K562 (cell line): ENCODE results near the gene AFF1. TPM values are rescaled to one million over a fixed set of nuclear protein-coding genes. Genes with fewer than 3 reads are reported as not detected.

ENCODE experiments used
- ARID1B ChIP-seq: fragments of 450-650 bp; IDR thresholded peaks from 2 replicates; pipeline ENCODE4 v1.6.1; 2016; ENCODE audit warnings: antibody characterized with exemption, mild to moderate bottlenecking, inconsistent platforms
- ARID2 ChIP-seq: fragments of 450-650 bp; IDR thresholded peaks from 2 replicates; pipeline ENCODE4 v1.6.1; 2017; ENCODE audit warnings: antibody characterized with exemption, mild to moderate bottlenecking
- BCLAF1 ChIP-seq, 2 experiments: fragments of 450-650 bp in 1 of 2; IDR thresholded peaks; 2 replicates each; pipeline ENCODE4 v1.6.1; 2011 to 2017; ENCODE audit warnings: low read depth in 2 of 2, antibody characterized with exemption in 1 of 2, borderline replicate concordance in 1 of 2, low read length in 1 of 2, mild to moderate bottlenecking in 1 of 2, mixed read lengths in 1 of 2; ENCODE audit not compliant: control insufficient read depth in 1 of 2
- C11orf30 ChIP-seq: fragments of 450-650 bp; IDR thresholded peaks from 2 replicates; pipeline ENCODE4 v1.6.1; 2016; ENCODE audit warnings: low read depth, mild to moderate bottlenecking
- CEBPG ChIP-seq, 3 experiments: fragments of 200-800 bp in 1 of 3; sonication (Bioruptor generic) in 1 of 3; sonication (generic) in 1 of 3; formaldehyde crosslinking in 1 of 3; IDR thresholded peaks in 2 of 3; conservative IDR thresholded peaks in 1 of 3; 2 replicates each; pipeline versions ENCODE4 v1.6.1 to v1.8.0; 2016 to 2022; ENCODE audit warnings: missing compliant biosample characterization in 2 of 3, missing genetic modification characterization in 2 of 3, mild to moderate bottlenecking in 1 of 3, missing genetic modification reagents in 1 of 3
- ETV6 ChIP-seq, 3 experiments: fragments of 150-350 bp in 1 of 3; sonication (generic) in 1 of 3; formaldehyde crosslinking in 1 of 3; IDR thresholded peaks; 2 replicates each; pipeline versions ENCODE4 v1.6.1 to v1.8.0; 2014 to 2022; ENCODE audit warnings: borderline replicate concordance in 2 of 3, low read depth in 2 of 3, antibody characterized with exemption in 1 of 3, low read length in 1 of 3, mild to moderate bottlenecking in 1 of 3, missing genetic modification reagents in 1 of 3
- FOS ChIP-seq: IDR thresholded peaks from 3 replicates; pipeline ENCODE4 v1.6.1; 2011; ENCODE audit not compliant: insufficient read length; ENCODE audit errors: extremely low read depth
- FOXJ2 ChIP-seq: fragments of 200-800 bp; sonication (Bioruptor generic); IDR thresholded peaks from 2 replicates; pipeline ENCODE4 v1.6.1; 2016; ENCODE audit warnings: missing genetic modification characterization, missing compliant biosample characterization
- MAFG ChIP-seq: fragments of 450-650 bp; conservative IDR thresholded peaks from 2 replicates; pipeline ENCODE4 v1.6.1; 2016; ENCODE audit warnings: missing genetic modification characterization, missing compliant biosample characterization
- MNT ChIP-seq, 2 experiments: fragments of 450-650 bp; conservative IDR thresholded peaks; 2 replicates each; pipeline ENCODE4 v1.6.1; 2017; ENCODE audit warnings: mild to moderate bottlenecking in 2 of 2, moderate library complexity in 2 of 2
- NCOR1 ChIP-seq: fragments of 450-650 bp; IDR thresholded peaks from 2 replicates; pipeline ENCODE4 v1.6.1; 2016; ENCODE audit warnings: mild to moderate bottlenecking, moderate library complexity
- RFX1 ChIP-seq: fragments of 450-650 bp; IDR thresholded peaks from 2 replicates; pipeline ENCODE4 v1.6.1; 2016; ENCODE audit warnings: mild to moderate bottlenecking, moderate library complexity
- SMARCA4 ChIP-seq: fragments of 450-650 bp; IDR thresholded peaks from 2 replicates; pipeline ENCODE4 v1.6.1; 2016
- SMARCB1 ChIP-seq: IDR thresholded peaks from 2 replicates; pipeline ENCODE4 v1.6.1; 2011; ENCODE audit warnings: improper control_type of control experiment, low read depth; ENCODE audit not compliant: insufficient read length
- SOX6 ChIP-seq: fragments of 450-650 bp; IDR thresholded peaks from 2 replicates; pipeline ENCODE4 v1.6.1; 2014; ENCODE audit warnings: mild to moderate bottlenecking
- TFAM ChIP-seq: fragments of 250-450 bp; sonication (Bioruptor Pico); conservative IDR thresholded peaks from 2 replicates; pipeline ENCODE4 v1.5.0; 2021; ENCODE audit warnings: mild to moderate bottlenecking, moderate library complexity
- ZNF224 ChIP-seq: sonication (generic); formaldehyde crosslinking; IDR thresholded peaks from 2 replicates; pipeline ENCODE4 v1.8.0; 2022; ENCODE audit warnings: mild to moderate bottlenecking, missing genetic modification reagents
- polyA plus RNA-seq, 8 experiments: library from polyadenylated mRNA; depleted of rRNA in 4 of 8; stranded (reverse) in 5 of 8; unstranded in 3 of 8; fragments of >200 nt; fragmentation: Nextera tagmentation in 2 of 8; fragmentation: Illumina TruSeq in 1 of 8; extraction: Ambion mirVana in 2 of 8; extraction: Trizol in 1 of 8; gene quantifications; 2 replicates each; pipeline versions ENCODE4 v1.2.1 to v1.2.3, GENCODE V29; 2011 to 2014; ENCODE audit warnings: inconsistent platforms in 1 of 8, missing spikeins in 1 of 8
- total RNA-seq, 7 experiments: library from RNA; depleted of rRNA in 6 of 7; stranded (reverse); fragments of >200 nt in 6 of 7; fragmentation: Illumina TruSeq in 2 of 7; extraction: Trizol in 2 of 7; gene quantifications; 2 replicates each; pipeline versions ENCODE4 v1.2.1 to v1.2.3, GENCODE V29; 2011 to 2021; ENCODE audit warnings: low replicate concordance in 1 of 7
- TF ChIP-seq, protein P1 (sequence below): fragments of 450-650 bp; IDR thresholded peaks from 2 replicates; pipeline ENCODE4 v1.6.1; 2016; ENCODE audit warnings: missing biosample characterization, missing genetic modification characterization
- TF ChIP-seq, protein P2 (sequence below): fragments of 200-800 bp; sonication (Bioruptor generic); IDR thresholded peaks from 2 replicates; pipeline ENCODE4 v1.6.1; 2017; ENCODE audit warnings: missing genetic modification characterization, missing compliant biosample characterization

The AFF1 gene
- total and polyA plus RNA-seq, 9 of the 15 experiments (the other 6 are each of a cell fraction or from before 2014, with no cell fraction given) = 4.1 to 47.5 (median 17.2) TPM

DNA sequence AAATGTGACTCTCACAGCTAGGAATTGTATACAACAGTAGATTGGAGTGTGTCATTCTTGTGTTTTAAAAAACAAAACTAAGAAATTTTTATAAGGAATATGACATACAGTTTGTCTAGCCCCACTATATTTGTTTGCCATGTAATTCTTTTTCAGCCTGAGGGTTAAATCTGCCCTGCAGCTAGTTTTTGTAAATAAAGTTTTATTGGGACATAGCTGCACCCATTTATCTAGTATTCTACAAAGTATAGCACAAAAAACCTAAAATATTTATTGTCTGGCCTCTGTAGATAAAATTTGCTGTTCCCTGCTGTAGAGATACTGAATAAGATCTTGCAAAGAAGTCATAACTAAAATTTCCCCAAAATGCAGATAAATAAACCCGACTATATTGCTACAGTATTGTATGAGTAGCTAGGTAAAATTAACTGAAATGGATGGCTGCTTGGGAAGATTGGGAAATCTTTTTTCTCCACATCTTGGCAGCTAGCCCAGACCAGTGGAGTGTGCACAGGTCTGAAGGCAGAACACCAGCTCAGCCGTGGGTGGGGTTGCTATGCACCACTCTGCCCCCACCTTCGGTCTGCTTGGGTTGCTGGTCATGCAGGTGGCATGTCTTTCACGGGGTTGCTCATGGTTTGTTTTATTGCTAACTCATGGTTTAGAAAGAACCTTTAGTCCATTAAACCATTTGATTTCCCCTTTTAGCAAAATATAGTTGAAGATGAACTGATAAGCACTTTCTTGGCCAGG is 157.8 kb downstream of the AFF1 start (continued):
- TF ChIP-seq, protein P1, sequence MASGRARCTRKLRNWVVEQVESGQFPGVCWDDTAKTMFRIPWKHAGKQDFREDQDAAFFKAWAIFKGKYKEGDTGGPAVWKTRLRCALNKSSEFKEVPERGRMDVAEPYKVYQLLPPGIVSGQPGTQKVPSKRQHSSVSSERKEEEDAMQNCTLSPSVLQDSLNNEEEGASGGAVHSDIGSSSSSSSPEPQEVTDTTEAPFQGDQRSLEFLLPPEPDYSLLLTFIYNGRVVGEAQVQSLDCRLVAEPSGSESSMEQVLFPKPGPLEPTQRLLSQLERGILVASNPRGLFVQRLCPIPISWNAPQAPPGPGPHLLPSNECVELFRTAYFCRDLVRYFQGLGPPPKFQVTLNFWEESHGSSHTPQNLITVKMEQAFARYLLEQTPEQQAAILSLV (tag) = no peak
- no peak for TF ChIP-seq ETV6 (IDR thresholded peaks at IDR 0.05; ENCODE audit: borderline replicate concordance in 1 of 2, low read depth in 2 of 2, low read length in 1 of 2)
- no peak for TF ChIP-seq ETV6 (CRISPR knock-in tag; IDR thresholded peaks at IDR 0.05; ENCODE audit: borderline replicate concordance)
- TF ChIP-seq MAFG (tag) = 0 out of 2 replicates have a peak, but pooled peaks have one; percentile 20
- no peak for TF ChIP-seq ZNF224
- TF ChIP-seq FOS = no peak
- peak; percentile 53 for TF ChIP-seq SMARCB1
- peak; percentile 41; the same call in 1 of the 2 replicates for TF ChIP-seq SMARCA4
- no peak for TF ChIP-seq TFAM (CRISPR knock-in tag)
- TF ChIP-seq CEBPG (CRISPR knock-in tag; IDR thresholded peaks at IDR 0.05) = peak; percentile 57; the same call in 1 of the 2 replicates
- TF ChIP-seq CEBPG (tag; conservative IDR thresholded peaks at IDR 0.05 in 1 of 2, IDR thresholded peaks at IDR 0.05 in 1 of 2) = peak; percentile 75 to 80; a peak in 3 of 4 replicates
- 0 out of 2 replicates have a peak, but pooled peaks have one; percentile 19 for TF ChIP-seq FOXJ2 (tag)
- TF ChIP-seq SOX6 = 0 out of 2 replicates have a peak, but pooled peaks have one; percentile 28
- no peak for TF ChIP-seq ARID2
- peak; percentile 35; the same call in 1 of the 2 replicates for TF ChIP-seq NCOR1
- TF ChIP-seq MNT (conservative IDR thresholded peaks at IDR 0.05) = 0 out of 4 replicates have a peak, but pooled peaks of 1 of the 2 experiments have one; percentile 38
- TF ChIP-seq, protein P2, sequence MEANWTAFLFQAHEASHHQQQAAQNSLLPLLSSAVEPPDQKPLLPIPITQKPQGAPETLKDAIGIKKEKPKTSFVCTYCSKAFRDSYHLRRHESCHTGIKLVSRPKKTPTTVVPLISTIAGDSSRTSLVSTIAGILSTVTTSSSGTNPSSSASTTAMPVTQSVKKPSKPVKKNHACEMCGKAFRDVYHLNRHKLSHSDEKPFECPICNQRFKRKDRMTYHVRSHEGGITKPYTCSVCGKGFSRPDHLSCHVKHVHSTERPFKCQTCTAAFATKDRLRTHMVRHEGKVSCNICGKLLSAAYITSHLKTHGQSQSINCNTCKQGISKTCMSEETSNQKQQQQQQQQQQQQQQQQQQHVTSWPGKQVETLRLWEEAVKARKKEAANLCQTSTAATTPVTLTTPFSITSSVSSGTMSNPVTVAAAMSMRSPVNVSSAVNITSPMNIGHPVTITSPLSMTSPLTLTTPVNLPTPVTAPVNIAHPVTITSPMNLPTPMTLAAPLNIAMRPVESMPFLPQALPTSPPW (CRISPR knock-in tag) = peak; percentile 38; the same call in 1 of the 2 replicates
- TF ChIP-seq BCLAF1 (IDR thresholded peaks at IDR 0.05; ENCODE audit: borderline replicate concordance in 1 of 2, control insufficient read depth in 1 of 2, low read depth in 2 of 2, low read length in 1 of 2) = no peak
- peak; percentile 48; the same call in 1 of the 2 replicates for TF ChIP-seq C11orf30
- peak; percentile 66 for TF ChIP-seq ARID1B
- peak; percentile 54 for TF ChIP-seq RFX1
